H1 (cell line): ENCODE data around the gene POU2F1. TPM values are rescaled to one million over a fixed set of nuclear protein-coding genes. Genes with fewer than 3 reads are reported as not detected.
A peak's percentile ranks its signal among the peaks of the same experiment; 100 is the strongest.

Source experiments
- CTCF ChIA-PET: fragments of 300-600 bp; sonication (Branson Sonifier 250); formaldehyde crosslinking; loops from one replicate; lab custom pipeline; 2021; ENCODE audit not compliant: partially characterized antibody; lab: Charles Lee
- POLR2A ChIA-PET: fragments of 300-600 bp; sonication (Branson Sonifier 250); formaldehyde crosslinking; loops from one replicate; lab custom pipeline; 2021; ENCODE audit warnings: inconsistent platforms; ENCODE audit not compliant: partially characterized antibody; lab: Charles Lee
- DNase-seq, 2 experiments: peaks; one replicate each; pipeline versions ENCODE4 v3.0.0 to v3.0.0-alpha.2; 2010 to 2022; ENCODE audit warnings: low spot score in 2 of 2, low read depth in 1 of 2, mixed read lengths in 1 of 2
- FAIRE-seq: peaks from 2 replicates; lab custom pipeline; 2011; peaks lifted over from hg19 to GRCh38; lab: Jason Lieb, UNC
- H2AFZ ChIP-seq: 2 replicates; pipeline ENCODE4 v1.8.1; 2012; ENCODE audit warnings: low read length, inconsistent platforms
- H2AK5ac ChIP-seq: 2 replicates; pipeline ENCODE4 v1.6.1; 2013; ENCODE audit warnings: low read depth, low read length
- H2BK120ac ChIP-seq: replicated peaks from 2 replicates; pipeline ENCODE3; 2013; ENCODE audit warnings: low read depth, low read length, inconsistent platforms
- H2BK12ac ChIP-seq: 2 replicates; pipeline ENCODE4 v1.6.1; 2013; ENCODE audit warnings: low read depth, low read length
- H2BK15ac ChIP-seq: 2 replicates; pipeline ENCODE4 v1.6.1; 2013; ENCODE audit warnings: low read length
- H2BK20ac ChIP-seq: 2 replicates; pipeline ENCODE4 v1.6.1; 2013; ENCODE audit warnings: low read length
- H2BK5ac ChIP-seq: 2 replicates; pipeline ENCODE4 v1.6.1; 2013; ENCODE audit warnings: low read depth, low read length
- H3K14ac ChIP-seq: 2 replicates; pipeline ENCODE4 v1.6.1; 2013; ENCODE audit warnings: inconsistent platforms; ENCODE audit not compliant: insufficient read length
- H3K18ac ChIP-seq: 2 replicates; pipeline ENCODE4 v1.6.1; 2013; ENCODE audit warnings: low read length; ENCODE audit errors: extremely low read depth
- H3K23ac ChIP-seq: 2 replicates; pipeline ENCODE4 v1.6.1; 2013; ENCODE audit warnings: inconsistent platforms; ENCODE audit not compliant: insufficient read length
- H3K23me2 ChIP-seq: 2 replicates; pipeline ENCODE4 v1.6.1; 2013; ENCODE audit warnings: low read depth, low read length
- H3K27ac ChIP-seq: 2 replicates; pipeline ENCODE4 v1.6.1; 2011; ENCODE audit warnings: low read depth, low read length, inconsistent platforms
- H3K27me3 ChIP-seq, 4 experiments: replicated peaks in 1 of 4; 1 replicate in 1 of 4; 2 replicates in 3 of 4; pipeline versions ENCODE4 v1.6.1 to v1.8.1; 2011 to 2013; ENCODE audit warnings: low read length in 3 of 4, mild to moderate bottlenecking in 3 of 4, inconsistent platforms in 2 of 4, mixed read lengths in 2 of 4, moderate library complexity in 1 of 4; ENCODE audit not compliant: control insufficient read depth in 3 of 4, insufficient read depth in 3 of 4; ENCODE audit errors: extremely low read depth in 1 of 4
- H3K36me3 ChIP-seq, 4 experiments: 2 replicates each; pipeline versions ENCODE4 v1.6.1 to v1.8.1; 2011 to 2013; ENCODE audit warnings: mild to moderate bottlenecking in 4 of 4, low read length in 3 of 4, moderate library complexity in 2 of 4, control low read depth in 1 of 4, inconsistent platforms in 1 of 4; ENCODE audit not compliant: insufficient read depth in 4 of 4, control insufficient read depth in 2 of 4
- H3K4ac ChIP-seq: replicated peaks from 2 replicates; pipeline ENCODE3; 2013; ENCODE audit warnings: low read length, low read depth, mixed read lengths, inconsistent platforms; ENCODE audit not compliant: insufficient read length
- H3K4me1 ChIP-seq, 4 experiments: replicated peaks in 1 of 4; 1 replicate in 1 of 4; 2 replicates in 3 of 4; pipeline versions ENCODE4 v1.6.1 to v1.8.1; 2011 to 2013; ENCODE audit warnings: low read length in 3 of 4, inconsistent platforms in 2 of 4, mixed read lengths in 1 of 4; ENCODE audit not compliant: insufficient read depth in 4 of 4, control insufficient read depth in 3 of 4
- H3K4me2 ChIP-seq, 2 experiments: 2 replicates each; pipeline versions ENCODE4 v1.6.1 to v1.8.1; 2011 to 2013; ENCODE audit warnings: low read depth in 2 of 2, low read length in 2 of 2, control low read depth in 1 of 2, inconsistent platforms in 1 of 2, mild to moderate bottlenecking in 1 of 2; ENCODE audit not compliant: insufficient read depth in 1 of 2
- H3K4me3 ChIP-seq, 4 experiments: fragments of 200-600, 300-600 bp in 1 of 4; sonication (generic), shearing (Covaris generic), sonication (Bioruptor Twin) in 1 of 4; 2 replicates each; pipeline versions ENCODE4 v1.5.1 to v1.8.1; 2011 to 2016; ENCODE audit warnings: low read length in 4 of 4, low read depth in 3 of 4, control low read depth in 2 of 4, inconsistent platforms in 2 of 4, mild to moderate bottlenecking in 2 of 4, mixed read lengths in 1 of 4, moderate library complexity in 1 of 4; ENCODE audit not compliant: insufficient read depth in 2 of 4; ENCODE audit errors: extremely low read depth in 1 of 4
- H3K56ac ChIP-seq: replicated peaks from 2 replicates; pipeline ENCODE3; 2013; ENCODE audit warnings: low read depth, mild to moderate bottlenecking, mixed read lengths, low read length, inconsistent platforms; ENCODE audit not compliant: insufficient read length
- H3K79me1 ChIP-seq: 2 replicates; pipeline ENCODE4 v1.6.1; 2013; ENCODE audit warnings: low read depth, low read length, control low read depth
- H3K79me2 ChIP-seq, 2 experiments: 2 replicates each; pipeline versions ENCODE4 v1.6.1 to v1.8.1; 2012 to 2013; ENCODE audit warnings: low read length in 2 of 2, mild to moderate bottlenecking in 2 of 2, inconsistent platforms in 1 of 2; ENCODE audit not compliant: insufficient read depth in 2 of 2, control insufficient read depth in 1 of 2
- H3K9ac ChIP-seq, 4 experiments: replicated peaks in 1 of 4; 1 replicate in 1 of 4; 2 replicates in 3 of 4; pipeline versions ENCODE4 v1.6.1 to v1.8.1; 2011 to 2013; ENCODE audit warnings: low read depth in 3 of 4, low read length in 3 of 4, control low read depth in 2 of 4, mild to moderate bottlenecking in 2 of 4, moderate library complexity in 2 of 4, inconsistent platforms in 1 of 4; ENCODE audit errors: extremely low read depth in 1 of 4
- H3K9me3 ChIP-seq, 2 experiments: 2 replicates each; pipeline versions ENCODE4 v1.6.1 to v1.8.1; 2012 to 2013; ENCODE audit warnings: mild to moderate bottlenecking in 2 of 2, moderate library complexity in 2 of 2, control low read depth in 1 of 2, inconsistent platforms in 1 of 2, low read depth in 1 of 2, low read length in 1 of 2, mixed read lengths in 1 of 2; ENCODE audit not compliant: insufficient read depth in 2 of 2
- H4K20me1 ChIP-seq, 2 experiments: replicated peaks in 1 of 2; 2 replicates each; pipeline versions ENCODE3 to v1.8.1; 2011 to 2013; ENCODE audit warnings: inconsistent platforms in 2 of 2, low read length in 2 of 2, mild to moderate bottlenecking in 1 of 2; ENCODE audit not compliant: insufficient read depth in 2 of 2, control insufficient read depth in 1 of 2
- H4K5ac ChIP-seq: 2 replicates; pipeline ENCODE4 v1.6.1; 2013; ENCODE audit warnings: low read length, low read depth, mixed read lengths, inconsistent platforms; ENCODE audit not compliant: insufficient read length
- H4K8ac ChIP-seq: 2 replicates; pipeline ENCODE4 v1.8.0; 2013; ENCODE audit warnings: mild to moderate bottlenecking, moderate library complexity, low read length, inconsistent platforms; ENCODE audit not compliant: insufficient read depth; ENCODE audit errors: extremely low read depth
- H4K91ac ChIP-seq: replicated peaks from 2 replicates; pipeline ENCODE3; 2013; ENCODE audit warnings: low read length, mixed read lengths, inconsistent platforms; ENCODE audit not compliant: insufficient read length
- ASH2L ChIP-seq: fragments of 200-600, 300-600 bp; sonication (generic); IDR thresholded peaks from one replicate; pipeline ENCODE4 v1.7.1; 2017; ENCODE audit warnings: low read length
- BACH1 ChIP-seq: IDR thresholded peaks from 2 replicates; pipeline ENCODE4 v1.6.1; 2012; ENCODE audit warnings: low read length, improper control_type of control experiment
- BRCA1 ChIP-seq: IDR thresholded peaks from 2 replicates; pipeline ENCODE4 v1.6.1; 2012; ENCODE audit warnings: low read depth, low read length, improper control_type of control experiment
- CHD1 ChIP-seq: IDR thresholded peaks from 2 replicates; pipeline ENCODE4 v1.6.1; 2012; ENCODE audit warnings: low read depth, low read length, improper control_type of control experiment
- E2F6 ChIP-seq: IDR thresholded peaks from 2 replicates; pipeline ENCODE4 v1.6.1; 2012; ENCODE audit warnings: inconsistent platforms
- FOSL1 ChIP-seq: IDR thresholded peaks from 2 replicates; pipeline ENCODE4 v1.6.1; 2011; ENCODE audit warnings: mild to moderate bottlenecking, low read depth, low read length, moderate library complexity; ENCODE audit not compliant: insufficient read depth
- GABPA ChIP-seq: IDR thresholded peaks from 2 replicates; pipeline ENCODE4 v1.6.1; 2011; ENCODE audit warnings: mild to moderate bottlenecking, low read length, moderate library complexity, borderline replicate concordance; ENCODE audit not compliant: insufficient read depth
- GTF2F1 ChIP-seq: IDR thresholded peaks from 2 replicates; pipeline ENCODE4 v1.6.1; 2012; ENCODE audit warnings: low read depth, low read length, improper control_type of control experiment, borderline replicate concordance
- JUN ChIP-seq: IDR thresholded peaks from 2 replicates; pipeline ENCODE4 v1.6.1; 2011; ENCODE audit warnings: low read depth, mild to moderate bottlenecking, improper control_type of control experiment, low read length
- RBBP5 ChIP-seq: IDR thresholded peaks from 2 replicates; pipeline ENCODE4 v1.7.1; 2012; ENCODE audit warnings: low read depth, mild to moderate bottlenecking, inconsistent platforms, low read length, moderate library complexity, borderline replicate concordance
- SIN3A ChIP-seq, 2 experiments: IDR thresholded peaks in 1 of 2; conservative IDR thresholded peaks in 1 of 2; 2 replicates each; pipeline ENCODE4 v1.6.1; 2011 to 2012; ENCODE audit warnings: low read length in 2 of 2, improper control_type of control experiment in 1 of 2, low read depth in 1 of 2, mild to moderate bottlenecking in 1 of 2
- SIRT6 ChIP-seq: IDR thresholded peaks from one replicate; pipeline ENCODE4 v1.7.1; 2012; ENCODE audit warnings: low read length, inconsistent platforms
- SRF ChIP-seq: IDR thresholded peaks from 2 replicates; pipeline ENCODE4 v1.6.1; 2011; ENCODE audit warnings: mild to moderate bottlenecking, low read depth, low read length, moderate library complexity
- TAF7 ChIP-seq: optimal IDR thresholded peaks from 2 replicates; pipeline ENCODE3; 2011; ENCODE audit warnings: low read depth, mild to moderate bottlenecking, inconsistent platforms, low read length, moderate library complexity, borderline replicate concordance
- WGBS, 2 experiments: shearing (Covaris generic) in 1 of 2; methylation state at CpG; one replicate each; pipeline versions ENCODE4 v1.1.6 to v1.1.7; 2013 to 2015; ENCODE audit warnings: low lambda C conversion rate in 2 of 2, mixed read lengths in 2 of 2, inconsistent platforms in 1 of 2, low coverage in 1 of 2, missing lambda C conversion rate in 1 of 2; ENCODE audit not compliant: insufficient replicate concordance in 2 of 2, insufficient coverage in 1 of 2, insufficient read length in 1 of 2; ENCODE audit errors: extremely low coverage in 1 of 2, missing lambda C conversion rate in 1 of 2; 5-methylcytosine and 5-hydroxymethylcytosine counted together
- polyA plus RNA-seq, 7 experiments: library from polyadenylated mRNA; depleted of rRNA in 3 of 7; stranded (reverse) in 5 of 7; unstranded in 2 of 7; fragments of >200 nt in 5 of 7; fragments of 200-250 nt in 2 of 7; gene quantifications; 1 replicate in 5 of 7; 2 replicates in 1 of 7; 4 replicates in 1 of 7; pipeline versions ENCODE4 v1.2.1 to v1.2.3, GENCODE V29; 2011 to 2013; ENCODE audit warnings: missing spikeins in 2 of 7, mixed read lengths in 2 of 7
- total RNA-seq: library from RNA; stranded (reverse); fragmentation: NEBNext Ultra II Directional; extraction: Animal tissue kit (Norgen Biotek cat#: 25700); gene quantifications from 2 replicates; pipeline ENCODE4 v1.2.1, GENCODE V29; 2021

Gene POU2F1
- total and polyA plus RNA-seq, 2 of the 8 experiments (the other 6 are each of a cell fraction or from before 2014, with no cell fraction given), result 37.0 to 57.2 TPM

DNA sequence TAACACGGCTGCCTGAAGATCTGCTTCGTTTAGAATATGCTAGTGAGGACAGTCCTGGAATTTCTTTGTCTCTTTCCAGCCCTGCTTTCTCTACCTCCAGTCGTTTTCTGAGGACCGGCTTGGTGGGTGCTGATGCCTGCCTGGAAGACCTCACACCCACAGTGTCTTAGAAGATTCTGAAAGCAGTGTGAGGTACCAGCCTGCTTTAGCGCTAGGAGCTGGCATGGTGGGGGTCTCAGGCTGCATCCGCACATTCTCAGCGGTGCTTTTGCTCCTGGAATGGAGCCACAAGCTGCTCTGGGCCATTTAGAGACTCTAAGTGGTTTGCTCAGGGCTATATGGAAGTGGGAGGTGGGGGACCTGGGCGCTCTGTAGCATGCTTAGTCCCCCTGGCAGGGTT, 236.2 kb downstream of the POU2F1 start:
- Histone ChIP-seq H4K8ac (no peak overlapping the region), H4K91ac (no peak overlapping the region), H2BK15ac (no peak overlapping the region), H3K23ac (no peak overlapping the region), H3K27me3 (peaks cover 0 to 28% (median 24%) of the 10 kb centered on the region in 4 experiments; a peak in 6 of 7 replicates), H3K79me2 (no peaks in the 10 kb centered on the region), H4K20me1 (no peaks in the 10 kb centered on the region), H2AFZ (no peak overlapping the region), H3K36me3 (no peaks in the 10 kb centered on the region), H2AK5ac (no peak overlapping the region), H3K56ac (no peak overlapping the region), H3K4me3 (no peak overlapping the region), H3K27ac (no peak overlapping the region), H3K23me2 (peaks cover 10% of the 10 kb centered on the region; the same call in 1 of the 2 replicates), H3K9ac (no peak overlapping the region), H3K79me1 (no peaks in the 10 kb centered on the region), H2BK20ac (peak overlapping the region; percentile 29; the same call in 1 of the 2 replicates), H4K5ac (no peak overlapping the region), H3K14ac (no peak overlapping the region), H3K4ac (no peak overlapping the region), H2BK12ac (no peak overlapping the region), H3K9me3 (no peaks in the 10 kb centered on the region), H3K4me2 (no peak overlapping the region; a peak in 1 of 4 replicates), H3K18ac (no peak overlapping the region), H3K4me1 (peaks cover 0 to 15% (median 4%) of the 10 kb centered on the region in 4 experiments; a peak in 6 of 7 replicates)
- ChIA-PET POLR2A (no interaction called here), CTCF (interaction anchor here (0.8 to 6.3 kb wide), 7 partner anchors 11 to 81 kb away, joined by 3 to 54 read pairs (median 7); no protein-coding TSS in a partner anchor)
- no peak for DNase-seq
- 84% methylated on average over 8 of the region's 8 CpGs; no CpG with 5 or more reads in 1 of the 2 experiments for WGBS, 2 experiments
- TF ChIP-seq SRF (no peak), JUN (no peak), SIRT6 (no peak), BRCA1 (no peak), CHD1 (no peak), RBBP5 (no peak), GABPA (no peak), BACH1 (no peak), GTF2F1 (no peak), TAF7 (no peak), FOSL1 (no peak), ASH2L (no peak), E2F6 (no peak), SIN3A (conservative IDR thresholded peaks at IDR 0.05 in 1 of 2, IDR thresholded peaks at IDR 0.05 in 1 of 2; ENCODE audit: low read depth in 1 of 2, low read length in 2 of 2) (no peak)
- TF ChIP-seq, all 59 proteins: peak for 0
- FAIRE-seq, result no peak
- no peak overlapping the region for H2BK120ac ChIP-seq
- no peak overlapping the region for H2BK5ac ChIP-seq
